ENCODE measurements around the gene CDK1. TPM values are rescaled to one million over a fixed set of nuclear protein-coding genes. Genes with fewer than 3 reads are reported as not detected.

CDK1 gene
- 84.0 and 89.3 TPM in 2 replicates for total RNA-seq

GRCh38 chr10:60778214-60778970 lies at the start of gene CDK1:
CDK1 (plus strand) TSS chr10:60778478; CDS start chr10:60780166, 1,688 bp downstream.

Other genes starting within 250 kb of the CDK1 start
- gene RHOBTB1, start 165.7 kb downstream of the CDK1 start, total RNA-seq = 18.5 and 20.9 TPM in 2 replicates